Ureter (tissue), 1 donor: ENCODE data around the gene ADAMTS19. TPM values are rescaled to one million over a fixed set of nuclear protein-coding genes. Genes with fewer than 3 reads are reported as not detected.

Source experiments
- DNase-seq: peaks from one replicate; pipeline ENCODE4 v3.0.0-alpha.2; 2020; ENCODE audit warnings: low spot score
- total RNA-seq: library from RNA; stranded (reverse); gene quantifications from one replicate; pipeline ENCODE4 v1.2.4, GENCODE V29; 2023
- donor health status: DM: yes; HTN: yes; CAD: no.

Gene ADAMTS19
- total RNA-seq, 1 donor from 2014 or later = 5.3 TPM

DNA sequence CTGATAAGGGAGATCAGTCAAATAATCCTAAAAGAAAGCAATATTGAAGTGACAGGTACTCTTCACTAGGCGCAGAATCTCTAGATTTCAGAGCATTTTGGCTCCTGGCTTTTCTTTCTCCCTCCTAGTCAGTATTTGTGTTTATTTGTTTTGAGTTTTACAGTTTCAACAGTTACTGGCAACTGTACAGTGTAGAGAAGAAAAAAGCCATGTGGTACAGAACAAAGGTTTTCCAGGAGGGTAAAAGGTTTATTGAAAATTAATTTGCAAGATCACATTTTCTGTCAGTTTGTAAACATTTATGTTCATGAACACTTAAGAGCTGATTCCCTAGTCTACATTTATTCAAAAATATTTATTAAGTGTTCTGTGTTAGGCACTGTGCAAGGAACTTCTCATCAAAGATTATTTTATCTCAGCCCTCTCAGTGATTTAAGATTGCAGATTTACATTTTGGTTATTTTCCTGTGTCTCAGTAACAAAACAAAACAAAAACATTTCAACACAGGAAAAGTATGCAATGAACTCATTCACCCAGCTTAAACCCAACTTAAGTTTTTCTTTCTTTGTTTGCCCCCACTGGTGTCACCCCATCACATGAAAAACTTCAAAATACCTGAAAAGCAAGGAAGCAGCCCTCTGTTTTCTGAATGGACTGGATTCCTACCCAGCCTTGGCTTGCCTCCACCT is 300.7 kb downstream of the ADAMTS19 start:
- DNase-seq = no peak

DNA sequence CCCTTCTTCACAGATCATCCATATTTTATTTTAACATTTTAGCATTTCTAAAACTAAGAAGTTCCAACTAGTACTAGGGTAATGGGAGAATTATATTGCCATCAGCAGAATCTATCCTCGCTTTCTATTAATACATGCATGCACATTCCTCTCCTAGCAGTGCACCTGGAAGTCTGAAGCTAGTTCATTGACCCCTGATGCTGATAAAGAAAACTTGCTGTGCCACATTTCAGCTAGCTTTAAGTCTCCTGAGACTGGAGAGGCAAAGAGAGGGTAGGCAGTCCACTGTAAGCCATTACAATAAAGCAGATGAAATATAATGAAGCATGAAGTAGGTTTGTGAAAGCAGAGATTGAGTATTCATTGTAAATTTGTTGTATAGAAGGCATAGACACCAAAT is 303.6 kb downstream of the ADAMTS19 start:
- DNase-seq = no peak

DNA sequence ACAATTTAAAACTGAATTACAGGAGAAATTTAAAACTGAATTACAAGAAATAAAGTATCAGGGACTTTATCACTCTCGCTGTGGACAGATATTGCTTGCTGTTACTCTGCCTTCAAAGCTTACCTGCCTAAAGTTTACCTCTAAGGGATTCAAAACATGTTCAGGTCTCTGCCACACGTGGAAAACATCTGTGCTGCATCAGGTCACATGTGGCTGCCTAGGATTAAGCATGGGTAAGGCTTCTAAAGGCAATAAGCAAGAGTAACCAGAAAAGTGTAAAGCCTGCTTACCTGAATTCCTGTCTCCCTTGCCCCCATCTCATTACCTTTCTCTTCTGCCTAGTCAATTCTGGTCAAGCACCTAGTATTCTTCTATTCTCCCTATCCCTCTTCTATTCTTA is 306.7 kb downstream of the ADAMTS19 start:
- no peak for DNase-seq

DNA sequence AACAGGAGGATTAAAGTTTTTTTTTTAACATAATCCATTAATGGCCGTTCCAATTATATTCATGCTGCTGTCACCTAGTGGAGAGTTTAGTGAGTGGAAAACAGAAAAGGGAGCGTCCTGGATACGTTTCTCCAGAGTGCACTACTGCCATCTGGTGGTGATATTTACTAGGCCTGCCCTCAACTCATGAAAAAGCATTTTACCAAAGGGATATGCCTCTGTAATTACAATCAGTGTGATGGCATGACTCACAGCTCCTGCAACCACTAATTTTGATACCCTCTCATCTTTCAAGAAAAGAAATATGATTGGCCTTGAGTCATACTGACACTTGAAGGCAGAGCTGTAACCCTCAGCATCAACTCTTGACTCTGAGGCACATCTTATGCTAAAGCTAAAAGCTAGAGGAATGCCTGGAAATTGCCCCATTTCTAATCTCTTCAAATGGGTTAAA is 307.9 kb downstream of the ADAMTS19 start:
- peak; percentile 78 for DNase-seq

- no peak for DNase-seq
These were observed 308.6 kb downstream of the ADAMTS19 start for GRCh38 chr5:129768735-129769134.

DNA sequence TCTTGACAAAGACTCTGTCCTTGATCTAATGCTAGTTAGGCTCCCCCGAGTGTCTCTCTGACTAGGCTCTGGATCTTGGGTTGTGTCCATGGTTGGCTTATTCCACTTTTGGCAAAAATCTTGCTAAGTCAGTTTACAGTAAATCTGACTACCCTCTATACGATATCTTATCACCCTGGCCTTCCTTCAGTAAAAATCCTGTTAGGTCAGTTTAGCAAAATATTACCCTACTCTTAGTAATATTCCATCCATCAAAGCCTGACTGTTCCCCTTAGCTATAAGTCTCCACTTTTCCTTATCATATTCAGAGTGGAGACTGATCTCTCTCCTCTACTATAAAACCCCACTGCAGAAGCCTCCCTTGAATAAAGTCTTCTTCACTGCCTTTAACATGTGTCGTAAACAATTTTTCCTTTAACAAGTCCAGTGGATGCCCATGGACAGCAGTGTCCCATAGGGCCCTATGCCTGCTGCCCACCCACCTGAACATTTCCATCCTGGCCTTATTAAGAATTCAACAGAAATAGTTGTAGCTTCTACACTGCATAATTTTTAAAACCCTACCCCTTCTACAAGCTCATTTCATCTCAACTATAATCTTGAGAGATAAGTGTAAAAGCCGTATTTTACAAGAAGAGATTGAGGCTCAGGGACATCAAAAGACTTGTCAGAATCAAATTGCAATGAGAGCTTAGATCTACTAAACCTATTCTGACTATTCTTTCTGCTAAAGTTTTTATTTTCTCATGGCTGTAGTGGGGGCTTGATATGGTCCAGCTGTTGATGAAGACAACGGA is 310.1 kb downstream of the ADAMTS19 start:
- DNase-seq = no peak

- DNase-seq = peak; percentile 55
These were observed 311.1 kb downstream of the ADAMTS19 start for GRCh38 chr5:129771058-129771838.

GRCh38 chr5:129773376-129773775 is 313.3 kb downstream of the ADAMTS19 start:
- no peak for DNase-seq

- no peak for DNase-seq
These were observed 321.5 kb downstream of the ADAMTS19 start for GRCh38 chr5:129781594-129781993.
